ENCODE measurements around the gene OSBPL5.

GRCh38 chr11:3058753-3059664 lies 106.1 kb downstream of the OSBPL5 start:
- TF ChIP-seq CTCF (IDR thresholded peaks at IDR 0.05) (no peak), EP300 (IDR thresholded peaks at IDR 0.05) (no peak)
